Measurements from ENCODE around the gene SART3.
A peak's percentile ranks its signal among the peaks of the same experiment; 100 is the strongest.
"Not testable (repeated sequence)": the region's sequence is repeated elsewhere in the genome, so short reads cannot be mapped to it uniquely, and the experiment has no call there.

SART3 gene

GRCh38 chr12:108498136-108498535 is 62.8 kb downstream of the SART3 start:
- no peak for TF ChIP-seq ZFX (IDR thresholded peaks at IDR 0.05)
- TF ChIP-seq CTCF (conservative IDR thresholded peaks at IDR 0.05), result no peak
- H3K27ac ChIP-seq, result no peak overlapping the region

GRCh38 chr12:108495823-108496579 is 65.0 kb downstream of the SART3 start:
- H3K27ac ChIP-seq, result no peak overlapping the region
- no peak for TF ChIP-seq ZFX (IDR thresholded peaks at IDR 0.05)
- no peak for TF ChIP-seq CTCF (conservative IDR thresholded peaks at IDR 0.05)

GRCh38 chr12:108495054-108495453 is 65.9 kb downstream of the SART3 start:
- TF ChIP-seq ZFX (IDR thresholded peaks at IDR 0.05) (no peak), CTCF (conservative IDR thresholded peaks at IDR 0.05) (peak; percentile 72)
- no peak overlapping the region for H3K27ac ChIP-seq

GRCh38 chr12:108491256-108491655 is 69.7 kb downstream of the SART3 start:
- TF ChIP-seq ZFX (IDR thresholded peaks at IDR 0.05), result no peak
- TF ChIP-seq CTCF (conservative IDR thresholded peaks at IDR 0.05), result no peak
- no peak overlapping the region for H3K27ac ChIP-seq

- H3K27ac ChIP-seq, result not testable (repeated sequence)
Measured at GRCh38 chr12:108487029-108487428, 73.9 kb downstream of the SART3 start.

- H3K27ac ChIP-seq, result not testable (repeated sequence)
Measured at GRCh38 chr12:108485371-108485770, 75.6 kb downstream of the SART3 start.

- H3K27ac ChIP-seq, result no peak overlapping the region
- no peak for TF ChIP-seq CTCF (conservative IDR thresholded peaks at IDR 0.05)
- TF ChIP-seq ZFX (IDR thresholded peaks at IDR 0.05), result no peak
Measured at GRCh38 chr12:108484845-108485244, 76.1 kb downstream of the SART3 start.

- H3K27ac ChIP-seq, result no peak overlapping the region
- TF ChIP-seq ZFX (IDR thresholded peaks at IDR 0.05), result no peak
- TF ChIP-seq CTCF (conservative IDR thresholded peaks at IDR 0.05), result no peak
Measured at GRCh38 chr12:108484431-108484830, 76.5 kb downstream of the SART3 start.

Data from C4-2B (cell line).